Activated CD4-positive, alpha-beta T cell treated with anti-CD3 and anti-CD28 coated beads, Interleukin-2, amount 50 U/mL, for 24 hours (primary cell): ENCODE measurements around the gene UNC119.
"Not testable (repeated sequence)": the region's sequence is repeated elsewhere in the genome, so short reads cannot be mapped to it uniquely, and the experiment has no call there.

Experiments
- DNase-seq, 2 donors: peaks; one replicate each; pipeline ENCODE4 v3.0.0-alpha.2; 2020; ENCODE audit warnings: low read depth in 1 of 2, low spot score in 1 of 2

The UNC119 gene

GRCh38 chr17:28552176-28552999, at the start of gene UNC119:
Gene UNC119, minus strand, starts transcription at chr17:28552624. Its CDS starts 67 bp downstream, at chr17:28552557.
- peak; percentile 56 to 59 for DNase-seq

- peak; percentile 47 to 61 for DNase-seq
Observed at GRCh38 chr17:28599311-28600184, 47.1 kb upstream of the UNC119 start.

- DNase-seq = peak; percentile 88 to 89
Observed at GRCh38 chr17:28598799-28599310, 46.4 kb upstream of the UNC119 start, which contains the start of gene SPAG5. Gene SPAG5, minus strand, starts transcription at chr17:28599025. Its CDS starts 79 bp downstream, at chr17:28598946.

- no peak for DNase-seq
Observed at GRCh38 chr17:28598389-28598788, 46.0 kb upstream of the UNC119 start.

- DNase-seq = no peak
Observed at GRCh38 chr17:28597606-28598383, 45.4 kb upstream of the UNC119 start.

- no peak for DNase-seq
Observed at GRCh38 chr17:28592260-28592659, 39.8 kb upstream of the UNC119 start.

GRCh38 chr17:28585851-28586250, 33.4 kb upstream of the UNC119 start:
- DNase-seq = no peak

GRCh38 chr17:28584434-28584833, 32.0 kb upstream of the UNC119 start:
- no peak for DNase-seq

GRCh38 chr17:28582513-28582912, 30.1 kb upstream of the UNC119 start:
- no peak for DNase-seq

- DNase-seq = no peak
Observed at GRCh38 chr17:28580959-28581358, 28.5 kb upstream of the UNC119 start.

GRCh38 chr17:28579526-28579925, 27.1 kb upstream of the UNC119 start:
- no peak for DNase-seq

- DNase-seq = no peak
Observed at GRCh38 chr17:28578246-28579195, 26.1 kb upstream of the UNC119 start.

GRCh38 chr17:28577466-28577824, 25.0 kb upstream of the UNC119 start:
- DNase-seq = no peak

- peak; percentile 91 to 96 for DNase-seq
Observed at GRCh38 chr17:28576758-28577465, 24.5 kb upstream of the UNC119 start, which contains the start of gene ALDOC. Gene ALDOC, minus strand, starts transcription at chr17:28576895. Its CDS starts 1,363 bp downstream, at chr17:28575532.

GRCh38 chr17:28576016-28576415, 23.6 kb upstream of the UNC119 start:
- DNase-seq = not testable (repeated sequence)

- DNase-seq = no peak
Observed at GRCh38 chr17:28575126-28575795, 22.8 kb upstream of the UNC119 start.

- no peak for DNase-seq
Observed at GRCh38 chr17:28574526-28574925, 22.1 kb upstream of the UNC119 start.

- DNase-seq = no peak
Observed at GRCh38 chr17:28573966-28574480, 21.6 kb upstream of the UNC119 start.
